22Rv1 (cell line): ENCODE data around the gene GOLGA6C.
"Not testable (repeated sequence)": the region's sequence is repeated elsewhere in the genome, so short reads cannot be mapped to it uniquely, and the experiment has no call there.

ENCODE experiments used
- CTCF ChIP-seq: fragments of 450-650 bp; IDR thresholded peaks from 2 replicates; pipeline ENCODE4 v1.5.1; 2017; ENCODE audit warnings: mild to moderate bottlenecking
- ZFX ChIP-seq: fragments of 450-650 bp; IDR thresholded peaks from 2 replicates; pipeline ENCODE4 v1.6.1; 2017; ENCODE audit warnings: antibody characterized with exemption, borderline replicate concordance

- TF ChIP-seq CTCF, ZFX: not testable (repeated sequence)
Measured at GRCh38 chr15:75248991-75249390, 9.1 kb upstream of the GOLGA6C start.
